GM18517 (cell line): Measurements from ENCODE around the gene TMEM258.

Source experiments
- ATAC-seq: cut with Tn5 transposase; IDR thresholded peaks from one replicate; pipeline ENCODE4 v1.9.1; 2021; ENCODE audit warnings: mild to moderate bottlenecking, moderate library complexity; ENCODE audit not compliant: unreplicated experiment

Gene TMEM258

GRCh38 chr11:61777234-61778090 is 14.9 kb downstream of the TMEM258 start:
- no peak for ATAC-seq

GRCh38 chr11:61776561-61777075 is 15.8 kb downstream of the TMEM258 start:
- no peak for ATAC-seq

DNA sequence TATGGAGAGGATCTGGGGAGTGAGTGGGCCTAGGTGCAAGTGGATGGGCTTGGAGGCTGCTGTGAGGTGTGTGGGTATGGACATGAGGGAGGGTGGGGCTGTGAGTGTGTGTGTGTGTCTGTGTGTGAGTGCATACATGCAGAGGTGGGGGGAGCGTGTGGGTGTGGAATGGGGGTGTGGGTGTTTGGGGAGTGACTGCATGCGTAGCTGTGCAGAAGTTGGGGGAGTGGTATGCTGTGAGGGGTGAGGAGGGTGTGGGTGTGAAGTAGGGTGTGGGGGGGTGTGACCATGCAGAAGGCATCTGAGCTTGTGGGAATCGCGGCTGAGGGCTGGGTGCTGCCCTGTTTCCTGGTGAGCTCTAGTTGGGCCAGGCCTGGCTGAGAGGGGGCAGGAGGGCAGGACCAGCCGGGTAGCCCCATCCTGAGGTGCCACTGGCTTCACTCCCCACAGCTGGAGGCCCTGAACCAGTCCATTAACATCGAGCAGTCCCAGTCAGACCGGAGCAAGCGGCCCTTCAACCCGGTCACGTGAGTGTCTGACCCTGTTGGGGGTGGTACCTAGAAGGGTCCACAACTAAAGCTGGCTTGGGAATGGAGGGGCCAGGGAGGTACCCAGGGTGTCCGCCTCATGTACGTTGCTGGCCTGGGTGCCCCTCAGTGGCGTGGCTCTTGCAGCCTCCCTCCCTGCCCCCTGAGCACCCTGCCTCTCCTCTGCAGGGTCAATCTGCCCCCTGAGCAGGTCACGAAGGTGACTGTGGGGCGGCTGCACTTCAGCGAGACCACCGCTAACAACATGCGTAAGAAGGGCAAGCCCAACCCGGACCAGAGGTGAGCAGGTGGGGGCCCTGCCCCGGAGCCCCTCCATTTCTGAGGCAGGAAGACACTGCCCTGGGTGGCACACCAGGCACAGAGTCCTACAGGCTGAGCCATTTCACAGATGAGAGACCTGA is 16.5 kb downstream of the TMEM258 start:
- ATAC-seq: no peak

GRCh38 chr11:61775106-61775505 is 17.3 kb downstream of the TMEM258 start:
- ATAC-seq: no peak

- ATAC-seq: no peak
These were observed 18.0 kb downstream of the TMEM258 start for GRCh38 chr11:61774411-61774810.

GRCh38 chr11:61773809-61774208 is 18.6 kb downstream of the TMEM258 start:
- no peak for ATAC-seq

- ATAC-seq: no peak
These were observed 19.0 kb downstream of the TMEM258 start for GRCh38 chr11:61773356-61773755.

GRCh38 chr11:61771985-61772455 is 20.4 kb downstream of the TMEM258 start:
- ATAC-seq: no peak

DNA sequence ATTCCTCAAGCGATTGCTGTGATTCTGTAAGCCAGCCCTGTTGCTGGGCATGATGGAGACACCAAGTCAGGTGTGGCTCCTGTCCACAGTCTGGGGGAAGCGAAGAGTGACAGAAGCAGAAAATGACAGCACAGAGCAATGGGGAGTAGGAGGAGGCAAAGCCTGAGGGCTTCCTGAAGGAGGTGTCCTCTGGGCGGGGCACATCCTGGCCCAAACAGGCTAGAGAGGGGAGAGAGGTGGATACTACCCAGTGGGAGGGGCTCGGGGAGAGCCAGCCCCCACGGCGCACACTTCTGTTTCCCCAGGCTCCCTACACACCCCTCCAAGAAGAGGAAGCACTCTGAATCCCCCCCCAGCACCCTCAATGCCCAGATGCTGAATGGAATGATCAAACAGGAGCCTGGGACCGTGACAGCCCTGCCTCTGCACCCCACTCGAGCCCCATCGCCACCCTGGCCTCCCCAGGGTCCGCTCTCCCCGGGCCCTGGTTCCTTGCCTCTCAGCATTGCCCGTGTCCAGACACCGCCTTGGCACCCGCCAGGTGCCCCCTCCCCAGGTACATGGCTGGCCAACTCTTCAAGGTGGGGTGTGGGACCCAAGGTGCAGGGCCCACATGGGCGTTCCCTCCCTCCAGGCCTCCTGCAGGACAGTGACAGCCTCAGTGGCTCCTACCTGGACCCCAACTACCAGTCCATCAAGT is 21.1 kb downstream of the TMEM258 start:
- no peak for ATAC-seq

DNA sequence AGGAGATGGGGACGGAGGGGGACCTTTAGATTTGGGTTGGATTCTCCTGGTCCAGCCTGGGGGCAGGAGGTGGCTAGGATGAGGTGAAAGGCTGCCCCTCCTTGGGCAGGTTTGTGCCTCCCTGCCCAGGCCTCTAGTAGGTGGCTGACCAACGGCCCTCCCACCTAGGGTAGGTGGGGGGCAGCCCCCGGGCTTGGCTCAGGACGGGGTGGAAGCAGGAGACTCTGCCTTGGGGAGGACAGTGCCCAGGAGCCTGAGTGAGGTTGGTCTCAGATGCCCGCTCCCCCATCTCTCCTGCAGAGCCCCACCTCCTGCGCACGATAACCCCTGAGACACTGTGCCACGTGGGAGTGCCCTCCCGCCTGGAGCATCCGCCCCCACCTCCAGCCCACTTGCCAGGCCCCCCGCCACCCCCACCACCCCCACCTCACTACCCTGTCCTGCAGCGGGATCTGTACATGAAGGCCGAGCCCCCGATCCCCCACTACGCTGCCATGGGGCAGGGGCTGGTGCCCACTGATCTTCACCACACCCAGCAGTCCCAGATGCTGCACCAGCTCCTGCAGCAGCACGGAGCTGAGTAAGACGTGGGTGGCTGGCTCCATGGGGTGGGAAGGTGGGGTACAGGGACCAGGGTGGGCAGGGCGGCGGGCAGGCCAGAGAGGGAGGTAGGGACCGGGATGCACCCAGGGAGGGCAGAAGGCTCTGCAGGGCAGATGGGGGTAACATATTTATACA is 22.3 kb downstream of the TMEM258 start:
- ATAC-seq: no peak

DNA sequence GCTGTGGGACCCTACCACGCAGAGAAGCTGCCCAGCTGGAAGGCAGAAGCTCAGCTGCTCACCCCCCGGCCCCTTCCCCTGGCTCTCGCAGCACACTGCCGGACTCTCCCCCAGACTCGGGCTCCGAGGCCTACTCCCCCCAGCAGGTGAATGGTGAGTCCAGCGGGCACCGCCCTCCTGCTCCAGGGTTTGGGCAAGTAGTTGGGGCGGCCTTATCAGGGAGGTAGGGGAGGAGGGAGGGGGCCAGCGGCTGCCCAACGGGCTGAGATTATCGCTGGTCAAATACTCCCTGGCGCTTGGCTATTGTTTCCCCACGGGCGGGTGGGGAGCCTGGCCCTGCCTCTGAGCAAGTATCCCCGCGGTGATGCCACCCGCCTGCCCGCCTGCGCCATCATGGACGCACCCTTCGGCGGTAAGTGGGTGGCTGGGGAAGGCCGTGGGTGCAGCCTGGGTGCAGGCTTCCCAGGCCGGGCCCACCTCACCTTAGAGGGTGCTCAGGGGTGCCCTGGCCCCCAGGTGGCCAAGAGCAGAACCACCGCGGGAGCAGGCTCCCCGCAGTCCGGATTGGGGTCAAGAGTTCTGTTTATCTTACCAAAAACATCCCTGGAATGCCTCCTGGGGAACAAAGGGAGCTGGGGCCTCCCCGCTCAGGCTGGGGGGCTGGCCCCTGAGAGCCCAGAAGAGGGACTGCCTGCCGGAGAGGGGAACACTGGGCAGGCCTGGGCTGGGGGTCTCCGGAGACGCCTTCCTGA is 23.1 kb downstream of the TMEM258 start:
- no peak for ATAC-seq

- ATAC-seq: no peak
These were observed 23.9 kb downstream of the TMEM258 start for GRCh38 chr11:61768376-61769076.

DNA sequence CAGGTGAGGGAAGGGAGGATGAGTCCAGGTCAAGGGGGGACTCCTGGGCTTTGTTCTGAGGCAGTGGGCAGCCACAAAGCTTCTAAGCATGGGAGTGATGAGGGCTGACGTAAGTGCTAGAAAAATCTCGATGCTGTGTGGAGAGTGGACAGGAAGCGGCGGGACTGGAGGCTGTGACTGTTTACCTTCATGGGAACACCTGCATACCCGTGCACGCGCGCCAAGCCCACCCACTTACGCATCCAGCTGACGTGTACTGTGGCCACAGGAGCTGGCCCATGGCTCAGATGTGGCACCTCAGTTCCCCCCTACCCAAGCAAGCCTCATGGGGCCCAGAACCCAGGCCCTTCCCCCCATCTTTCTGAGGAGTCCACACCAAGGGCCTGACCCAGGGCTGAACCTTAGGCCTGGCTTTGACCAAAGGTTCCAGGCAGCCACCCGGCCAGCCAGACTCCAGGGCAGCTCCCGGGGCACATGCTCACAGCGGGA is 26.0 kb downstream of the TMEM258 start:
- no peak for ATAC-seq

DNA sequence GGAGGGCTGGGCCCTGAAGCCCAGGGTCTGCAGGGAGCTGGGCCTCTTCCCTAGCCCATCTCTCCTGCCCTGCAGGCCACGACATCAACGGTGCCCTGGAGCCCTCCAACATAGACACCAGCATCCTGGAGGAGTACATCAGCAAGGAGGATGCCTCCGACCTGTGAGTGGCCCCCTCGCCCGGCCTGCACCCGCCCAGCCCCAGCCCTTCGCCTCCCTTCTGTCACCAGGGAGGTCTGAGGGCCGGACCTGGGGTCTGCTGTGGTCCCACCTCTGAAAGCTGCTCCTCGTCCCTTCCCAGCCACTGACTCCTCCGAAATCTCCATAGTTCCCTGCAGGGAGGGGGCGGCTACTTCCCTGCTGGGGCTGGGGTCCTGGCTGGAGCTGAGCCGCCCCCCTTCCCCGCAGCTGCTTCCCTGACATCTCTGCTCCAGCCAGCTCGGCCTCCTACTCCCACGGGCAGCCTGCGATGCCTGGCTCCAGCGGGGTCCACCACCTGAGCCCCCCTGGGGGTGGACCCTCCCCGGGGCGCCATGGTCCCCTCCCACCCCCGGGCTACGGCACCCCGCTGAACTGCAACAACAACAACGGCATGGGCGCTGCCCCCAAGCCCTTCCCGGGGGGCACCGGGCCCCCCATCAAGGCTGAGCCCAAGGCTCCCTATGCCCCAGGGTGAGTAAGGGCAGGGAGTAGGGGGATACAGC is 26.7 kb downstream of the TMEM258 start:
- ATAC-seq: no peak

DNA sequence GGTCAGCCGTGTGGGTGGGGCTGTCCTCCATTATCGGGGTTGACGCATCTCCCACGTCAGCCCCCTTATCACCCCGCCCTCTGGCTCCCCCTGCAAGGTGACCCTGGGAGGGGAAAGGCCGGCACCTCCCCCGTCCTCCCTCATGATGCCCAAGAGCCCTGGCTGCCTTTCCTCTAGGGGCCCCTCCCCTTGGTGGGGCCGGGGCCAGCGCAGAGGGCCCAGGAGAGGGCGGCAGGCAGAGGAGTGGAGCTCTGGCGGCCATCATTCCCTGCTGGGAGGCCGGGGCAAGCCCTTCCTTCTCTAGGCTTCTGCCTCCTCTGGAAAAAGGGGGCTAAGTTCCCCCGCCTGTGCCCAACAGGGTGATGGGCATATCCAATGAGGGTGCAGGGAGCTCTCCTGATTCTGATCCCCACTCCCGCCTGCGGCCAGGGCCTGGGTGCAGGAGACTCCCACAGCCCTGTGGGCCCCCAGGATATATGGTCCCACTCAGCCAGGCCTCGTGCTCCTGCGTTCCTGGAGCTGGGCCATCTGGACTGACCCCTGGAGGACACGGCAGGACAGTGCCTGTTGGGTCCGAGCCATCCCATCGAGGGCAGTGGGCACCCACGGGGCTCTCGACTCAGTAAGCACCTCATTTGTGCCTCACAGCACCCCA is 27.7 kb downstream of the TMEM258 start:
- no peak for ATAC-seq

DNA sequence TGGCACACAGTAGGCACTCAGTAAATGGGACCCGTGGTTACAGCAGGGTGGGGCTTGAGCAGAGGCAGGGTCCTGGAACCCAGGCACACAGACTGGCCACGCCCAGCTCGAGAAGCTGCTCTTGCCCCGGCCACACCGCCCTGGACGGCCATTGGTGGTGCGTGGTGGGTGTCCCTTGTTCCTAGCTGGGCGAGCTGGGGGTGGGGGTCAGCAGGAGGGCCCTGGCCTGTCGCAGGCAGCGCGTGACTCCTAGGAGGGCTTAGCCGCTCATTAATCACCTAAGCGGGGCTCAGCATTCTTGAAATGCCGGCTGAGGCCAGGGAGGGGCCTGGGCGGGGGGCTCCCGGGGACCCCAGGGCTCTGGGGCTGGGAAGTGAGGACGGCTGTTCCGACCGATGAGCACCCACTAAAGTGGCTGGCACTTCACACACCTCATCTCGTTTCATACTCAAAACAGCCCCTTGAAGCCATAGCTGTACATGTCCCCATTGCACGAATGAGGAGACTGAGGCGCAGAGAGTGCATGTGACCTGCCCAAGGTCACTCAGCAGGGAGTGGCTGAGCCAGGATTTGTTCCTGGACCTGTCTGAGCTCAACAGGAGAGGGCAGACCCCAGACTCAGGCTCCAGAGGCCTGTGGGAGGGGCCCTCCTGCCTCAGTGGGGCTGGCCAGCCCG is 28.3 kb downstream of the TMEM258 start:
- no peak for ATAC-seq

- no peak for ATAC-seq
These were observed 29.6 kb downstream of the TMEM258 start for GRCh38 chr11:61762798-61763197.
